Measurements from ENCODE around the gene MORC3.
"Not testable (repeated sequence)": the region's sequence is repeated elsewhere in the genome, so short reads cannot be mapped to it uniquely, and the experiment has no call there.

The MORC3 gene

GRCh38 chr21:36291509-36291908 is 28.5 kb upstream of the MORC3 start:
- DNase-seq (ENCODE audit: low read depth): no peak
- H3K4me3 ChIP-seq (ENCODE audit: low read depth, low read length): no peak overlapping the region
- no peak for TF ChIP-seq CTCF (conservative IDR thresholded peaks at IDR 0.05; ENCODE audit: low read depth, low read length)

- no peak overlapping the region for H3K4me3 ChIP-seq (ENCODE audit: low read depth, low read length)
Observed at GRCh38 chr21:36297406-36297937, 22.5 kb upstream of the MORC3 start.

GRCh38 chr21:36297938-36298572 is 21.9 kb upstream of the MORC3 start:
- H3K4me3 ChIP-seq (ENCODE audit: low read depth, low read length): no peak overlapping the region
- peak; percentile 25 for DNase-seq (ENCODE audit: low read depth)
- TF ChIP-seq CTCF (conservative IDR thresholded peaks at IDR 0.05; ENCODE audit: low read depth, low read length): no peak

More at GRCh38 chr21:36297406-36297937, 22.5 kb upstream of the MORC3 start:
- DNase-seq (ENCODE audit: low read depth): no peak
- TF ChIP-seq CTCF (conservative IDR thresholded peaks at IDR 0.05; ENCODE audit: low read depth, low read length): no peak

GRCh38 chr21:36306872-36307534 is 13.0 kb upstream of the MORC3 start:
- DNase-seq (ENCODE audit: low read depth): no peak
- no peak overlapping the region for H3K4me3 ChIP-seq (ENCODE audit: low read depth, low read length)
- no peak for TF ChIP-seq CTCF (conservative IDR thresholded peaks at IDR 0.05; ENCODE audit: low read depth, low read length)

GRCh38 chr21:36310016-36310415 is 10.0 kb upstream of the MORC3 start:
- no peak for DNase-seq (ENCODE audit: low read depth)
- H3K4me3 ChIP-seq (ENCODE audit: low read depth, low read length): no peak overlapping the region
- TF ChIP-seq CTCF (conservative IDR thresholded peaks at IDR 0.05; ENCODE audit: low read depth, low read length): no peak

- not testable (repeated sequence) for H3K4me3 ChIP-seq (ENCODE audit: low read depth, low read length); DNase-seq (ENCODE audit: low read depth)
Observed at GRCh38 chr21:36313446-36313845, 6.6 kb upstream of the MORC3 start.

GRCh38 chr21:36316045-36316444 is 4.0 kb upstream of the MORC3 start:
- not testable (repeated sequence) for DNase-seq (ENCODE audit: low read depth); H3K4me3 ChIP-seq (ENCODE audit: low read depth, low read length)

GRCh38 chr21:36316872-36317484 is 3.0 kb upstream of the MORC3 start:
- no peak for DNase-seq (ENCODE audit: low read depth)
- H3K4me3 ChIP-seq (ENCODE audit: low read depth, low read length): no peak overlapping the region
- no peak for TF ChIP-seq CTCF (conservative IDR thresholded peaks at IDR 0.05; ENCODE audit: low read depth, low read length)

- H3K4me3 ChIP-seq (ENCODE audit: low read depth, low read length): peak overlapping the region; percentile 86
- DNase-seq (ENCODE audit: low read depth): not testable (repeated sequence)
Observed at GRCh38 chr21:36319406-36319766, 611 bp upstream of the MORC3 start.
